GM21528 (cell line): Measurements from ENCODE around the gene EIF2B2.

Experiments
- ATAC-seq: cut with Tn5 transposase; IDR thresholded peaks from one replicate; pipeline ENCODE4 v1.9.1; 2021; ENCODE audit warnings: mild to moderate bottlenecking, moderate library complexity; ENCODE audit not compliant: unreplicated experiment, low FRiP score

The EIF2B2 gene

DNA sequence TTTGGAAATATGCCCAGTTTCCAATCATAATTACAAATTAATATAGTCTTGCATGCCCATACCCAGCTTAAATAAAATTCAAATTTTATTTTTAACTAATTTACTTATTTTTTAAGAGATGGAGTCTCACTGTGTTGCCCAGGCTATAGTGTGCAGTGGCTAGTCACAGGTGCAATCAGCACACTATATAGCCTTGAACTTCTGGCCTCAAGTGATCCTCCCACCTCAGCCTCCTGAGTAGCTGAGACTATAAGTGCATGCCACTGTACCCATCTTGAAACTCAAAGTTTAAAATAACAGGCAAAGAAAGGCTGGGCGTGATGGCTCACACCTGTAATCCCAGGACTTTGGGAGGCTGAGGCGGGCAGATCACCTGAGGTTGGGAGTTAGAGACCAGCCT is 38.2 kb downstream of the EIF2B2 start:
- no peak for ATAC-seq

DNA sequence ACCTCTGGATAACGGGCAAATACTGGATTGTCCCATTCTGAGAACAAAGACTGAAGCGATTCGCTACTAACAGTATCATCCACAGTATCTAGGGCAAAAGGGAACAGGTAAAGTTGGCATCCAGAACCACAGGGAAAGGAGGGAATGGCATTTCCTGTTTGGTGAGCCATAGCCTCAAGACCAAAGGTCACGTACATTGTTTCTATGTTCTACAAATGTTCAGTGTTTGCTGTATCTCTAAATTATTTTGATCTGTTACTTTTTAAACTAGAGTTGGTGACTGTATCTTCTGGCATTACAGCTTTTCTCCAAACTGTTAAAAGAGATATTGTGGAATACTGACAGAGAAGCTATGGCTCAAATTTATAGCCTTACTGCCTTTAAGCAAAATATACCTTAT is 38.9 kb downstream of the EIF2B2 start:
- no peak for ATAC-seq

DNA sequence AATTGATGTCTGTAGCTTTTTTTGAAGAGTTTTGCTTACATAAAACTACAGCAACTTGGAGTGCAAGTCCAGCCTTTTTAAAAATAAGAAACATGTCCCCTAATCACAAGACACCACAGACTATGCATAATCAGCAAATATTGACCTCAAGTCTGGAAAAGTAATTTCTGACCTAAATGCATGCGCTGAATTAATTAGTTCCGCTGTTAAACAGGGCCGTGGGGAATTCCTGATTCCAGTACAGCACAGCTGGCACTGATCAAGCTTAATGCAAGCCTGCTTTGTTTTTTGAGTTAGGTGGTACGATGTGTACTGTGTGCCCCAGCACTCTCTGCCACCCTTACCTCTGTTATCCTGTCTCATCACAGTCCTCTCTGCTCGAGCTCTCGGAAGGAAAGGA is 39.3 kb downstream of the EIF2B2 start:
- no peak for ATAC-seq

DNA sequence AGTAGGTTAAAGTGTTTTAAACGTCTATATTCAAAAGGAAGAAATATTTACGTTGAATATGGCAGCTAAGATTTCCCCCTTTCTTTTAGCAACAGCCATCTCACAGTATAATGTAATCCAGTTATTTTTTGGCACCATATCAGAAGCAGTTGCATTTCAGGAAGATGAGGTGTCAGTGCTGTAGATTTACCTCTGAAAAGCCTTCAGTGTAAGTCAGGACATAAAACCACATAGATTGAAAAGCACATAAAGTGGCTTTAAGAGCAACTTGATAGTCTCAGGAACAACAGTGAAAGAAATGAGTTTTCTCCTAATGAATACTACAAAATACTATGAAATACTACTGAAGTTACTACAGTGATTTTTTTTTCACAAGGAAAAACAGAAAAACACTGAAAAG is 41.6 kb downstream of the EIF2B2 start:
- no peak for ATAC-seq

DNA sequence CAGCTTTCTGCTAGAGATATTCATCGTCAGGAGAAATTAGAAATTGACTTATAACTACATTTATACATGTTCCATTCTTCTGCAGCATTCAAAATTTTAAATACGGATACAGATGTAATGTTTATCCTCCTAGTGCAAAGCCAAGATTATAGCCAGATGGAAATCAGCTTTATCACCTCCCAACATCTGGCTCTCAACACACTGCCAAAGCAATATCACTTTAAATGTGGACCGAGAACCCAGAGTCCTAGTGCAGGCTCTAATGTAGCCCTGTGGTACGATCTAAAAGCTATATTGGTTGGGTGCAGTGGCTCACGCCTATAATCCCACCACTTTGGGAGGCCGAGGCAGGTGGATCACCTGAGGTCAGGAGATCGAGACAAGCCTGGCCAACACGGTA is 42.0 kb downstream of the EIF2B2 start:
- ATAC-seq = no peak

- ATAC-seq = no peak
Measured at GRCh38 chr14:75046275-75046674, 43.6 kb downstream of the EIF2B2 start.

- no peak for ATAC-seq
Measured at GRCh38 chr14:75046899-75047298, 44.2 kb downstream of the EIF2B2 start.

GRCh38 chr14:75047506-75047905 is 44.8 kb downstream of the EIF2B2 start:
- ATAC-seq = no peak

GRCh38 chr14:75048101-75048500 is 45.4 kb downstream of the EIF2B2 start:
- ATAC-seq = no peak

DNA sequence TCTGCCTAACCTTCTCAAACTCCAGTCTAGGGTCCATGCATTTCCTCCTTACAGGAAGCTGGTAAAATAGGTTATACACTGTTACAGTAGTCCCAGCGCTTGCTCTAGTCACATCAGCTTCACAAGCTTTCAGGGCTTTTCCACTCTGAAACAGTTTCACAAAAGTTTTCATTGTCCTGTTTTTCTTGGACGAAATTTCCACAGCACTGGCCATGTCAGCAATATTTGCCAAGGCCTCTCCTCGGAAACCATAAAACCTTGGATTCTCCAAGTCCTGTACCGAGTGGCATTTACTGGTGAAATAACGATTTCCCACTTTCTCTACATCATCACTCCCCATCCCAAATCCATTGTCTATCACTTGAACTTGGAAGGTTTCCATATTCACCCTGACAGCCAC is 46.4 kb downstream of the EIF2B2 start:
- ATAC-seq = no peak

DNA sequence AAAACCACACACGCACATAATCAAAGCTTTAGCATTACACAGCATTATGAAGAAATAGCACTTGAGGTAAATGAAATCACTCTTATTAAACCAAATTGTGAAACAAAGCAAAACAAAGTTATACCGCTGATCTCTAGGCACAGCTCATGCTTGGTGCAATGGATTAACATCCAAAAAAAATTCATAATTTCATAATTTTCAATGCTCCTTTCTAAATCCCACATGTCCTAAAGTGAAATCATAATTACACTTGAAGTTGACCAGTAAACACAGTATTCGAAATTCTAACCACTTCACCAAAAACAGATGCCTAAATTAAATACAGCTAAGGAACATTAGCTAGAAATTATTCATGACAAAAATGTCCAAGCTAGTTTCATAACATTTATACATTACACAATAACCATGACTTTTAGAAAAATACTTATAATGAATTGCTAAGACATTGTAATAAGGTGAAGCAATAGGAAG is 47.0 kb downstream of the EIF2B2 start:
- no peak for ATAC-seq

DNA sequence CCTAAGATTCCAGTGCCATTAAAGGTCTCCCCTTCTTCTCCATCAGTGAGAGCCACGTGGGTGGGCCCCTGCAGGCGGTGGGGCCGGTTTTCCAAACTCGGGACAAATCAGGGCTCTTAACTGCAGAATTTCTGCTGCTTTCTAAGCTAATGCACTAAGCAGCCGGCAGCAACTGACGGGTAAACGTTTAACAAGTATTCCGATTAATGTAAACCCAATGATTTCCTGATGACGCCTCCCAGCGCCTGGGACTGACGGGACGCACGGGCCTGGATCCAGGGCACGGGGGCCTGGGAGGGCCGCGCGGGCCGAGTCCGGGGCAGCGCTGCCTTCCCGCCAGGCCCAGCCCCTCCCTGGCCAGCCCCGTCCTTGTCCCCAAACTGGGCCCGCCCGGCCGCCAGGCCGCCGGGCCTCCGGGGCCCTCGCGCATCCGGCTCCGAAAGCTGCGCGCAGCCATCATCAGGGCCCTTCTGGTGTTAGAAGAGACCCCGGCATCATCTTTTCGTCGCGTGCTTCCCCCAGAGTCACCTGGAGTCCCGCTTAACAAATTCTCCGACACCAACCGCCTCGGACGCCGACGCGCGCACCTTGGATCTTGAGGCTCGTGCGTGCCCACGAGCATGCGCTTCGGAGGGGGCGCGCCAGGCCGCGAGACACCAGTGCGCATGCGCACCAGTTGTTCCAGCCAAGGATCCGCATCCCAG is 48.3 kb downstream of the EIF2B2 start, which contains the start of gene MLH3:
Gene MLH3 (minus strand): TSS at position 616 of the 704 bp plus-strand sequence. CDS start 1,812 bp downstream, outside the sequence.
- peak; percentile 68 for ATAC-seq

DNA sequence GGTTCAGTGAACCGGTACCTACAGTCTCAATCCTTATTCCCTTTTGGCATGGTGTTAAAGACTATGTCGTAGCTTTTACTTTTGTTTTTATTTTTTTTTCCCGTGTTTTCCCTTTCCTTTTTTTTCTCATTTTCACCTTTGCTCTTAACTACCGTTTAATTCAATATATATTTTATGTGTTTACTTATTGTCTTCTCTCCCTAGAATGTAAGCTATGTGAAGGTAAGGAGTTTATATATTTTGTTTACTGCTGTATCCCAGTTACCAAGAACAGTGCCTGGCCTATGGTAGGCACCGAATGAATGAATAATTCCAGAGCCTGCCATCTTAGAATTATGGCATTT is 48.8 kb downstream of the EIF2B2 start:
- no peak for ATAC-seq

GRCh38 chr14:75053396-75054291 is 50.9 kb downstream of the EIF2B2 start:
- no peak for ATAC-seq

GRCh38 chr14:75054421-75054820 is 51.7 kb downstream of the EIF2B2 start:
- no peak for ATAC-seq

- no peak for ATAC-seq
Measured at GRCh38 chr14:75059642-75060041, 56.9 kb downstream of the EIF2B2 start.

DNA sequence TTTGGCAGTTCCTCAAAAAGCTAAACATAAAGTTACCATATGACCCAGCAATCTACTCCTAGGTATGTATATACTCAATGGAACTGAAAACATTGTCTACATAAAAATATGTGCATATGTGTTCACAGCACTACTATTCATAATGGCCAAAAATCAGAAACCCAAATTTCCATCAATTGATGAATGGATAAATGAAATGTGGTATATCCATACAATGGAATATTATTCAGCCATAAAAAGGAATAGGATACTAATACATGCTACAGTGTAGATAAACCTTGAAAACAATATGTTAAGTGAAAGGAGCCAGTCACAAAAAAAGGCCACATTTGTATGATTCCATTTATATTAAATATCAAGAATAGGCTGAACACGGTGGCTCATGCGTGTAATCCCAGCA is 57.7 kb downstream of the EIF2B2 start:
- ATAC-seq = no peak
